ENCODE results near the gene KCTD3.

DNA sequence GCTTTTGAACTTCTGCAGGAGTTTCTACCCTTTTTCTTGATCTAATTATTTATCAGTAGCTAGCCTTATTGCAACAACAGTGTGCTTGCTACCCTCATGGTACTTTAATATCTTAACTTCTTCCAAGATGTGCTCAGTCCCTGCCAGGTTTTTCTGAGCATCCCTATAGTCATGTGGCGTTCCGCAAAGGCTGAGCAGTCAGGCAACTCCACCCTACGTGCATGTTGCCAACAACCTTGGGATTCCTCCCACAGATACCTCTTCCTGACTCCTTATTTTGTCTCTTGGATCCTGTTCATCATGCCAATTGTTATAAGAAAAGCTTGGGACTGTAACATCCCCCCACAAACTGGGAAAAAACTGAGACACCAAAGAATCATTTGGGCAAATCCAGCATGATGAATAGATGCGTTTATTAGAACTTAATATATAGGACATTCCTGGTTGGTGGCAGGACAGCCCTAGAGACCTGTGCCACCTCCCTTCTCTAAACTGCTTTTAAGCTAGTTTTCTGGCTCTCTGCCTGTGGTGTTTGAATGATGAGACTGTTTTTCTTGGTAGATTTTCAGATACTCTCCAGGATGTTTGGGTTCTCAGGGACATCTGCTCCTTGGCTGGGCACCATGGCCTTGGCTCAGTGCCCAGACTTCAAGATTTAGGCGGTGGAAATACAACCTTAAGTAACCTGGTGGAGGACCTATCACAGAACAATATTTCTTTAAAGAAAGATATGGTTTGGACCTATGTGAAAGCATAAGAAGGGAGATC lies 27.1 kb upstream of the KCTD3 start:
- TF ChIP-seq POLR2A (IDR thresholded peaks at IDR 0.05) (no peak), CTCF (IDR thresholded peaks at IDR 0.05) (no peak), EP300 (IDR thresholded peaks at IDR 0.05; ENCODE audit: low read depth) (no peak), POLR2AphosphoS5 (IDR thresholded peaks at IDR 0.05) (peak in 1 of 3 donors; percentile 17)
